GM19035 (cell line): ENCODE results near the gene MBOAT7.
"Not testable (repeated sequence)": the region's sequence is repeated elsewhere in the genome, so short reads cannot be mapped to it uniquely, and the experiment has no call there.

Experiments
- ATAC-seq: cut with Tn5 transposase; IDR thresholded peaks from one replicate; pipeline ENCODE4 v1.9.1; 2021; ENCODE audit not compliant: unreplicated experiment

The MBOAT7 gene

DNA sequence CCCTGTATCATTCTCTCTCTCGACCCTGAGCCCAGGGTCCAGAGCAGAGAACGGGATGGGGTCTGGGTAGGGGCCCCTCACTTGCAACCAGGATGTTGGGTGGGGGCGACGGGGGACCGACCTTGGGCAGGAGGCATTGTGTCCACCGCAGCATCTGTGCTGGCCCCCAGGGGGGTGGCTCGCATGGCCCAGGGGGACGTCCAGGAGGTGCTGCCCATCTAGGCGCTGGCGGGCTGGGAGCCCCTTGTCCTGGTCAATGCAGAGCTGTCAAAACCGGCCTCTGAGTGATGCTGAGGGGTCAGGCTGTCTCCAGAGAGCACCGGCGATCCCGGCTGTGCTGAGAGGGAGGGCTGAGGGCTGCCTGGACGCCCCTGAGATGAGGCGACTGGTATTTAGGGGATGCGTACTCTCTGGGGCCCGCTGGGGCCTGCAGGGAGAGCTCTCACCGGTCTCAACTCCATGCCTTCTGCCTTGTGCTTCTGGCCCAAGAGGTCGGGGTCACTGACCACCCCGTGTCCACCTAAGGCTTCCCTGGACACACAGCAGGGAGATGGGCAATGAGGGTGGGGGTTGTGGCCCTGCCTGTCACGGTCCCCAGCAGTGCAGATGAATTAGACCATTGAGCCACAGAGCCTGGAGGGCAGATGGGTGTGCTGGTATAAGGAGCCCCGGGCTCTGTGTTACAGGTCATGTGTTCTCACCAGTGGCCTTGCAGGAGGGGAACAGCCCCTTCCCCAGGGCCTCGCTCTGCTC, 19.9 kb upstream of the MBOAT7 start:
- no peak for ATAC-seq

DNA sequence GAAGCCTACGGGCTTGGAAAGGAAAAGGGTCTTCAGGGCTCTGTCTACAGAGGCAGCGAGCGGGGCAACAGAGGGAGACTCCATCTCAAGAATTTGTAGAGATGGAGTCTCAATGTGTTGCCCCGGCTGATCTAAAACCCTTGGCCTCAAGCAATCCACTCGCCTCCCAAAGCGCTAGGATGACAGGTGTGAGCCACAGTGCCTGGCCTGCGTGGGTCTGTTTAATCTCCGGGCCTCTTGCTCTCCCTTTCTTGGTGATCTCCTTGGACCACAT, 19.3 kb upstream of the MBOAT7 start:
- no peak for ATAC-seq

DNA sequence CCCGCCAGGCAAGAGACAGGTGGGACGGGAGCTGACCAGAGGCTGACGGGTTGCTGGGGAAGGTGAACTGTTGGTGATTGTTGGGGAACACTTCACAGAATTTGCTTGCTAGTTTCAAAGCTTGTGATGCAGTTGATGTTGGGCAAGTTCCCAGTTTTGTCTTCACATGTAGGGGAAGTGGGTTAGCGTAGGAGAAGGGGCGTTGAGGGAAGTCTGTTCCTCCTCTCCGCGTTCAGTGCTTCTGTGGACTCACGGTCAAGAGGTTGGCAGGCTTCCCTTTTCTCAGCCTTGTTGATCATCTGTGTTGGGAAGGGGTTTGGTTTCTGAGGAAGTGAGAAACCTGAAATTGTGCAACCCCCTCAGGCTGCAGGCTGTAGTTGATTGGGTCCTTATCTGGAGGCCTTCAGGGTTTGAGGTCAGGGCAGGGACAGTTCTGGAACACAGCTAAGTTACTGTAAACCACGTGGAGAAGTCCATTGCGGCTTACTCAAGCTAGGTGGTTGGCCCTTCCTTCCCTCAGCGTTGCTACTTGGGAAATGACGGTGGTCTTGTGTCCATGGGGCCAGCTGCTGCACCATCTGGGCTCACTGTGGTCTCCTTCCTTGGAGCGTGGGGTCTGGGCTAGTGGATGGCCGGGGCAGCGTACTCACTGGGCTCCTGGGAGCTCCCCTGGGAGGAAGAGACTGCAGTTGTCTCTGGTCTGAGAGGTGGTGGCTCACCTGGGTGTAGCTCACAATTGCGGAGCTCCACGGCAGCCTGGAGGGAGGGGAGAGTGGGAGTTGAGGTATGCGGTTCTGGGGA, 18.8 kb upstream of the MBOAT7 start:
- no peak for ATAC-seq

DNA sequence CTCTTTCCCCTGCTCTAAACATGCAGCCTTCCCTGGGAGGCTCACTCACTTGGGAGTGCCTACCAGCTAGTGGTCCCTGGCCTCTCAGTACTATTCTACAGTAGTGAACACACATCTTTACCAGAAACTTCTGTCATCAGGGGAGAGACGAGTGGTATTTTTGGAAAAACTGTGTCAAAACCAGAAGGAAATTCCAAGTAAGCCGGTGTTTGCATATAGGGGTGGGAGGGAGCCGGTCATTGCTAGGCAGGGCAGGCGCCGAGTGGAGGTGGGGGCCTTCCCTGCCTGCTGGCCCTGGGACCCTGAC, 18.2 kb upstream of the MBOAT7 start:
- no peak for ATAC-seq

GRCh38 chr19:54207193-54207592, 17.8 kb upstream of the MBOAT7 start:
- not testable (repeated sequence) for ATAC-seq

- ATAC-seq: no peak
Measured at GRCh38 chr19:54206831-54207177, 17.4 kb upstream of the MBOAT7 start.

DNA sequence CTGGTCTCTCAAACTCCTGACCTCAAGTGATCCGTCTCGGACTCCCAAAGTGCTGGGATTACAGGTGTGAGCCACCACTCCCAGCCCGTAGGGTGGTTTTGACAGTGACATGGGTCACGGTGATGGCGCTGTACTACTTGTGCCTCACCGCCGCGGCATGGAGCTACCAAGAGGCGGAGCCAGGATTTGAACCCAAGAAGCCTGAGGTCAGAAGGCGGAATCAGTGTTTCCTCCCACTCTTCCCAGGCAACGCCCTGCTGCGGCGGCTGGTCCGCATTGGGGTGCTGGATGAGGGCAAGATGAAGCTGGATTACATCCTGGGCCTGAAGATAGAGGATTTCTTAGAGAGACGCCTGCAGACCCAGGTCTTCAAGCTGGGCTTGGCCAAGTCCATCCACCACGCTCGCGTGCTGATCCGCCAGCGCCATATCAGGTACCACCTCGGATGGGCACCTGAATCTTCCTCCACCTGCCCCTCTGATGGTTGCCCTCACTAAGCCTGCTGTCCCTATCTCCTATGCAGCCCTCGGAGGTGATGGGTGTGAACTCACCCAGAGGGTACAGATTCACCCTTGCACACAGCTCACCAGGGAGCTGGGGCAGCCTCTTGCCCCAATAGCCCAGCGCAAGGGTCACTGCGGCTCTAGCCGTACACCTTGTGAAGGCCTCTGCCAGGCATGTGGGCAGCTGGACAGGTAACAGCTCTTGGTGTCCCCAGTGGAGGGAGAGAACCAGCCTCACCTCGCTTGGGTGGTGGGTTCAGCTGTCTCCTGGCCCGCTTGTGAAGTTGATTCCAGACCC, 16.9 kb upstream of the MBOAT7 start:
- ATAC-seq: no peak

GRCh38 chr19:54204767-54205468, 15.5 kb upstream of the MBOAT7 start:
- no peak for ATAC-seq

- ATAC-seq: no peak
Measured at GRCh38 chr19:54203151-54203611, 13.8 kb upstream of the MBOAT7 start.

- ATAC-seq: no peak
Measured at GRCh38 chr19:54201980-54202379, 12.6 kb upstream of the MBOAT7 start.

DNA sequence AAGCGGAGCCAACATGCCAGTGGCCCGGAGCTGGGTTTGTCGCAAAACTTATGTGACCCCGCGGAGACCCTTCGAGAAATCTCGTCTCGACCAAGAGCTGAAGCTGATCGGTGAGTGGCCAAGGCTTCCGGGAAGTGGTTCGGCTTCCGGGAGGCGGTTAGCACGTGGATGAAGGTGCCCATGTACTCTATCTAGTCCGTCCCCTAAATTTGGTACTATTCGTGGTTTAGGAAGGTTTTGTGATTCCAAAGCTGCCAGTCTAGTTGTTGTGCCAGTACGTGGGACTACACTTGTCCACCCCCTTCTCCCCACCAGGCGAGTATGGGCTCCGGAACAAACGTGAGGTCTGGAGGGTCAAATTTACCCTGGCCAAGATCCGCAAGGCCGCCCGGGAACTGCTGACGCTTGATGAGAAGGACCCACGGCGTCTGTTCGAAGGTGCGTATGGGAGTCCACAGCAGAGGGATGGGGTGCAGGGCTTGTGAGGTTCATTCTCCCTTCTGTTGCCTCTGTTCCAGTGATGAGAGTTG, 11.9 kb upstream of the MBOAT7 start:
- ATAC-seq: no peak

DNA sequence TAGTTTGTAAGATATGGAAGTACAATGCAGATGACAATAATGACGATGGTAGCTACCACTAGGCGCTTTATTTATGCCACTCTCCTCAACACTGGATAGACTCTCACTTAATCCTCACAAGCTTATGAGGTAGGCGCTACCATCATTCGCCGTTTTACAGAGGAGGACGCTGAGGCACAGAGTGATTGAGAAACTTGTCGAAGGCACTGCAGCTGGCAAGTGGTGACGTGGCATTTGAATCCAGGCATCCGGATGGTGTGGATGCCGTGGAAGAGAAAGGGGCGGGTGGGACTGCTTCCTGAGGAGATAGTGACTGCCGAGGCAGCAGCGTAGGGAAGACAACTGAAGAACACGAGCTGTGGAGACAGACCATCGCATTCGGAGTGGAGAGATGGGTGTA, 10.0 kb upstream of the MBOAT7 start:
- ATAC-seq: no peak

DNA sequence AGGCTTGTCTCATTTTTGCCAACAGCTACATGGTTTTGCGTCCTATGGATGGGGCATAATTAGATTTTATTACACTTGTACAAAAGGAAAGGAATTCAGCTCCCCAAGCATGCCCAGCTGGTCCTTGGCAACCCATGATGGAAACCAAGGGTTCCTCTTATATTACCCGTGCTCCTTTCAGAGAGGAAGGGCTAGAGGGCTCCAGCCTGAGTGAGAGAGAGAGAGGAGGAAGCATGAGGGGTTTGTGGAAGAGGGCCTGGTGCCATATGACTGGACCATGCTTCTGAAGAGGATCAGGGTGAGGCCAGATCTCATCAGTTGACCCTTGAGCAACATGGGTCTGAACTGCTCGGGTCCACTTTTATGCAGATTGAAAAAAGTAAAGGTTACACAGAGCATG, 7.7 kb upstream of the MBOAT7 start:
- no peak for ATAC-seq

- ATAC-seq: no peak
Measured at GRCh38 chr19:54196536-54196935, 7.2 kb upstream of the MBOAT7 start.

DNA sequence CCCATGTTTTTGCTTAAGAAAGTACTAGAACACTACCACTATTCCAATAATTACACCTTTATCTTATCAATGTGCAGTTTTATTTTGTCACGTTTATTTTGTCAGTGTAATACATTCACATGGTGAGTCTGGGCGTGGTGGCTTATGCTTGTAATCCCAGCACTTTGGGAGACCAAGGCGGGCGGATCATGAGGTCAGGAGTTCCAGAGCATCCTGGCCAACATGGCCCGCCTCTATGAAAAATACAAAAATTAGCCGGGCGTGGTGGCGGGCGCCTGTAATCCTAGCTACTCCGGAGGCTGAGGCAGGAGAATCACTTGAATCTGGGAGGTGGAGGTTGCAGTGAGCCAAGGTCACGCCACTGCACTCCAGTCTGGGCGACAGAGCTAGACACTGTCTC, 5.1 kb upstream of the MBOAT7 start:
- not testable (repeated sequence) for ATAC-seq

DNA sequence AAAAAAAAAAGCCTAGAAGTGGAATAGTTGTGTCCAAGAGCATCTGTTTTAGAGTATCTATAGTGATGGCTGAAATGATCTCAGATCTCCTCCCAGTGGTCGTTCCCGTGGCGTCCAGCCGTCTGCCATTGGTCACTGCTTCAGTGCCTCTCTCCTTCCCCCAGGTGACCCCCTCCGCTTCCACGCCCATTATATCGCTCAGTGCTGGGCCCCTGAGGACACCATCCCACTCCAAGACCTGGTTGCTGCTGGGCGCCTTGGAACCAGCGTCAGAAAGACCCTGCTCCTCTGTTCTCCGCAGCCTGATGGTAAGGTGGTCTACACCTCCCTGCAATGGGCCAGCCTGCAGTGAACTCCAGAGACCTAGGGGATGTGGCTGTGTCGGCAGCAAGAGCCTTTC, 3.6 kb upstream of the MBOAT7 start:
- no peak for ATAC-seq

DNA sequence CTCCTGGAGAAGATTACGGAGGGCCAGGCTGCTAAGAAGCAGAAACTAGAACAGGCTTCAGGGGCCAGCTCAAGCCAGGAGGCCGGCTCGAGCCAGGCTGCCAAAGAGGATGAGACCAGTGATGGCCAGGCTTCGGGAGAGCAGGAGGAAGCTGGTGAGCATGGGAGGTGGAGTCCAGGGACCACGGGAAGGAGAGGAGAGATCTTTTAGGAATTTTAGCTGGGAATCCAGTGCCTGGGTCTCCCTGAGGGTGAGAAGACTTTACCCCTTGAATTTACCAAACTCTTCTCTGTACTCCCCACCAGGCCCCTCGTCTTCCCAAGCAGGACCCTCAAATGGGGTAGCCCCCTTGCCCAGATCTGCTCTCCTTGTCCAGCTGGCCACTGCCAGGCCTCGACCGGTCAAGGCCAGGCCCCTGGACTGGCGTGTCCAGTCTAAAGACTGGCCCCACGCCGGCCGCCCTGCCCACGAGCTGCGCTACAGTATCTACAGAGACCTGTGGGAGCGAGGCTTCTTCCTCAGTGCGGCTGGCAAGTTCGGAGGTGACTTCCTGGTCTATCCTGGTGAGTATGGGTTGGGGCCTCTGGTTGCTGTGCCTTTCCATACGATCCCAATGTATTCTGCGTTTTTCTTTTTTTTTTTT, 2.6 kb upstream of the MBOAT7 start:
- ATAC-seq: no peak

DNA sequence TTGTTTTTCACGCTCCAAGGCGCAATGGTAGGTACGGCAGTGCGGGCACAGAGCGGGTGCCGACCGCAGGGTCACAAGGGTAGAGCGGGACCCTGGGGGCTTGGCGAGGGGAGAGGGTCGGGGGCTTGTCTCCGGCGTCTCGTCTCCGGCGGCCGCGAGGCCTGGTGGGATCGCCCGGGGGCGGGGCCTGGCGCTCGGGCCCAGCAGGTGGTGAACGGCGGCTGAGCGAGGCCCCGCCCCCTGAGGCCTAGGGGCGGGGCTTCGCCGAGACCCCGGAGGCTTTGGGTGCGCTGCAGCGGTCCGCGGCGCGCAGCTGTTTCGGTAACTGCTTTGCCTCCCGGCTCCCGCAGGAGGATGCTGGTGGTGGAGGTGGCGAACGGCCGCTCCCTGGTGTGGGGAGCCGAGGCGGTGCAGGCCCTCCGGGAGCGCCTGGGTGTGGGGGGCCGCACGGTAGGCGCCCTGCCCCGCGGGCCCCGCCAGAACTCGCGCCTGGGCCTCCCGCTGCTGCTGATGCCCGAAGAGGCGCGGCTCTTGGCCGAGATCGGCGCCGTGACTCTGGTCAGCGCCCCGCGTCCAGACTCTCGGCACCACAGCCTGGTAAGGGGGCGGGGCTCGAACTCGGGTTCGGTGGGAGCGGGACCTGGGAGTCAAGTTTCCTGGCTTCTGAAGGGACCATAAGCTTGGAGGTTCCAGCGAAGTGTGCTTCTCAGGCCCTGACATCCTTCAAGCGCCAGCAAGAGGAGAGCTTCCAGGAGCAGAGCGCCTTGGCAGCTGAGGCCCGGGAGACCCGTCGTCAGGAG, 1.8 kb upstream of the MBOAT7 start, which contains the start of gene TSEN34:
TSS of gene TSEN34 (plus strand) at position 298 of the 800 bp plus-strand sequence. CDS start at position 355, 57 bp downstream.
- peak; percentile 31 for ATAC-seq

DNA sequence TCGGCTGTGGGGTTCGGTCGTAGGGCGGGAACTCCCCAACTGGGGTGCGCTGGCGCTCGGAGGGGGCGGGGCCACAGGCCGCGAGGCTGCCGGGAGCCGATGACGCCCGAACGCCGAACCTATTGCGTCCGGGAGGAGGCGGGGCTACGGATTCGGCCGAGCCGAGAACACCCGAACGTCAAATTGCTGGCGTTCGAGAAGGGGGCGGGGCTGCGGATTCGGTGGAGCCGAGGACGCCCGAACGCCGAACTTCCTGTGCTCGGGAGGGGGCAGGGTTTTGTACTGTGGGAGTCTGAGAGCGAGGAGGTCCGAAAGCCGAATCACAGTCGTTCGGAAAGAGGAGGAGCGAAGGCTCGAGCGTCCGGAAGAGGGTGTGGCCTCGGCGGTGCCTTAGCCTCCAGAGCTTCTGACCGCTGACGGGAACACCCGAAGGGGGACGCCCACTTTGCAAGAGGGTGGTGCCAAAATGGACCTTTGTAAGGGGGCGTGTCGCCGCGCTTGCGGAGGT, 1.2 kb upstream of the MBOAT7 start:
- peak; percentile 48 for ATAC-seq
